ENCODE measurements around the gene PTPRM. TPM values are rescaled to one million over a fixed set of nuclear protein-coding genes. Genes with fewer than 3 reads are reported as not detected.

PTPRM gene
- total and polyA plus RNA-seq, 2 donors (not counting 3 experiments of a cell fraction or from before 2014, with no cell fraction given) = 37.4 to 43.7 TPM

GRCh38 chr18:7940971-7941370 lies 373.9 kb downstream of the PTPRM start:
- ChIA-PET POLR2A (no interaction called here), CTCF (interaction anchor here (1.0 kb wide), 1 partner anchor 14 kb away, joined by 3 read pairs; no protein-coding TSS in a partner anchor)
- intact Hi-C loops (cut with micrococcal nuclease) = no loop called here
- Histone ChIP-seq H3K4me2 (ENCODE audit: insufficient read depth, low read length) (no peak overlapping the region), H3K79me2 (ENCODE audit: control insufficient read depth, insufficient read depth, low read length) (no peaks in the 10 kb centered on the region), H3K9me3 (replicated peaks; ENCODE audit: control insufficient read depth, insufficient read depth, low read length) (no peaks in the 10 kb centered on the region), H3K9me1 (replicated peaks; ENCODE audit: control insufficient read depth, extremely low read depth, insufficient read depth, low read length) (no peaks in the 10 kb centered on the region), H3K4me1 (ENCODE audit: control insufficient read depth, extremely low read depth, insufficient read depth, low read length) (peaks cover 5% of the 10 kb centered on the region), H4K20me1 (replicated peaks; ENCODE audit: control insufficient read depth, extremely low read depth, insufficient read depth, low read length) (no peaks in the 10 kb centered on the region), H3K4me3 (replicated peaks in 1 of 3; ENCODE audit: insufficient read depth in 1 of 3, low read depth in 1 of 3, low read length in 3 of 3) (no peak overlapping the region), H3K27ac (ENCODE audit: insufficient read depth, low read depth, low read length) (no peak overlapping the region), H3K9ac (replicated peaks; ENCODE audit: extremely low read depth, insufficient read depth, low read length) (no peak overlapping the region), H2AFZ (ENCODE audit: low read depth, low read length) (no peak overlapping the region), H3K27me3 (ENCODE audit: control insufficient read depth in 2 of 2, insufficient read depth in 2 of 2, low read length in 2 of 2) (no peaks in the 10 kb centered on the region), H3K36me3 (ENCODE audit: control insufficient read depth in 2 of 2, extremely low read depth in 1 of 2, insufficient read depth in 2 of 2, low read length in 2 of 2) (no peaks in the 10 kb centered on the region)
- dilution Hi-C loops (cut with MboI; ENCODE audit: extremely low pct_ligation_motif_present, low sequenced_read_pairs) = no loop called here
- DNase-seq (ENCODE audit: low read depth, low spot score) = no peak
- TF ChIP-seq CTCF (IDR thresholded peaks at IDR 0.05; ENCODE audit: extremely low read depth in 1 of 2, insufficient read depth in 1 of 2, low read depth in 1 of 2, low read length in 2 of 2) = no peak
- TF ChIP-seq, protein P1, sequence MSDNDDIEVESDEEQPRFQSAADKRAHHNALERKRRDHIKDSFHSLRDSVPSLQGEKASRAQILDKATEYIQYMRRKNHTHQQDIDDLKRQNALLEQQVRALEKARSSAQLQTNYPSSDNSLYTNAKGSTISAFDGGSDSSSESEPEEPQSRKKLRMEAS (IDR thresholded peaks at IDR 0.05; ENCODE audit: insufficient read depth, insufficient read length) = no peak
- no peak for TF ChIP-seq POLR2AphosphoS5 (IDR thresholded peaks at IDR 0.05; ENCODE audit: insufficient read depth, low read depth, low read length)
- TF ChIP-seq GATA2 (IDR thresholded peaks at IDR 0.05; ENCODE audit: insufficient read depth, insufficient read length, low read depth, low read length) = no peak
- no peak for TF ChIP-seq JUN (IDR thresholded peaks at IDR 0.05; ENCODE audit: borderline replicate concordance, insufficient read depth, insufficient read length, low read depth)
- TF ChIP-seq POLR2A (IDR thresholded peaks at IDR 0.05; ENCODE audit: low read depth, low read length) = no peak
- TF ChIP-seq MYC (IDR thresholded peaks at IDR 0.05; ENCODE audit: low read depth, low read length) = no peak
- no peak for TF ChIP-seq FOS (IDR thresholded peaks at IDR 0.05; ENCODE audit: borderline replicate concordance, insufficient read depth, low read length)
- no peak for TF ChIP-seq EZH2 (IDR thresholded peaks at IDR 0.05; ENCODE audit: borderline replicate concordance, low read depth, low read length, severe bottlenecking)
- FAIRE-seq = no peak
- BruUV-seq (replicated peaks) = no TSS peak

Measured in endothelial cell of umbilical vein (primary cell).